Lower lobe of right lung (tissue), 2 donors: ENCODE measurements around the gene GNG14. TPM values are rescaled to one million over a fixed set of nuclear protein-coding genes. Genes with fewer than 3 reads are reported as not detected.
"Not testable (repeated sequence)": the region's sequence is repeated elsewhere in the genome, so short reads cannot be mapped to it uniquely, and the experiment has no call there.

Experiments used
- ATAC-seq, 2 donors: fragments of 200-7000 bp; cut with Tn5 transposase; one replicate each; pipeline ENCODE4 v1.9.1; 2020 to 2022; ENCODE audit warnings: mild to moderate bottlenecking in 2 of 2, moderate library complexity in 2 of 2
- DNase-seq: peaks from one replicate; pipeline ENCODE4 v3.0.0-alpha.2; 2020
- H3K27ac ChIP-seq: fragments of 200-600 bp; one replicate; pipeline ENCODE4 v1.8.0; 2022
- H3K27me3 ChIP-seq: fragments of 200-600 bp; one replicate; pipeline ENCODE4 v1.8.0; 2022; ENCODE audit warnings: low read depth
- H3K36me3 ChIP-seq: fragments of 200-600 bp; one replicate; pipeline ENCODE4 v1.8.0; 2022; ENCODE audit warnings: mild to moderate bottlenecking
- H3K4me1 ChIP-seq: fragments of 200-600 bp; one replicate; pipeline ENCODE4 v1.8.0; 2022
- H3K4me3 ChIP-seq: fragments of 200-600 bp; one replicate; pipeline ENCODE4 v1.8.0; 2022; ENCODE audit warnings: mild to moderate bottlenecking
- H3K9me3 ChIP-seq: fragments of 200-600 bp; one replicate; pipeline ENCODE4 v1.8.0; 2022
- CTCF ChIP-seq: fragments of 200-600 bp; IDR thresholded peaks from one replicate; pipeline ENCODE4 v1.8.0; 2022; ENCODE audit warnings: antibody characterized with exemption, mild to moderate bottlenecking
- intact Hi-C: fragments of 100-400 bp; cut with DNase I; formaldehyde crosslinking; loops from one replicate; pipeline ENCODE4 v1.11.0; 2022
- total RNA-seq: library from RNA; stranded (reverse); fragmentation: NEBNext Ultra II Directional; extraction: Animal tissue kit (Norgen Biotek cat#: 25700); gene quantifications from one replicate; pipeline ENCODE4 v1.2.1, GENCODE V29; 2021
- donor health status: DM: no; HTN: yes; CAD: no; lungs with severe emphysema.

Gene GNG14
- total RNA-seq, 1 donor from 2014 or later, result not detected

DNA sequence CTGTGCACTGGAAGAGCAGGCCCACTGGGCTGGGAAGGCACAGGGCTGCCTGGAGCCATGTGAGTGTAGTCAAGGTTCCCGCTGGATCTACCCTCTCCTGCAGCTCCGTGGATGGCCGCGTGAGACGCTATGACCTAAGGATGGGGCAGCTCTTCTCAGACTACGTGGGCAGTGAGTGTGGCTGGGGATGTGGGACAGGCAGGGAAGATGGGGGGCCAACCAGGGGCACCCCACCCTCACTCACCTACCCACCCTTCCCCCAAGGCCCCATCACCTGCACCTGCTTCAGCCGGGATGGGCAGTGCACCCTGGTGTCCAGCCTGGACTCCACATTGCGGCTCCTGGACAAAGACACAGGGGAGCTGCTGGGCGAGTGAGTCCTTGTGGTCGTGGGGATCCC lies 15.1 kb upstream of the GNG14 start:
- Histone ChIP-seq H3K4me1 (peaks cover 30% of the 10 kb centered on the region), H3K4me3 (no peak overlapping the region), H3K36me3 (peaks cover 61% of the 10 kb centered on the region), H3K9me3 (no peaks in the 10 kb centered on the region), H3K27me3 (no peaks in the 10 kb centered on the region), H3K27ac (no peak overlapping the region)
- no peak for TF ChIP-seq CTCF
- intact Hi-C loops, result no loop called here
- ATAC-seq (no peak), DNase-seq (no peak)

- Histone ChIP-seq H3K27ac (no peak overlapping the region), H3K4me1 (peaks cover 19% of the 10 kb centered on the region), H3K4me3 (no peak overlapping the region), H3K36me3 (peaks cover 80% of the 10 kb centered on the region), H3K9me3 (no peaks in the 10 kb centered on the region), H3K27me3 (no peaks in the 10 kb centered on the region)
- ATAC-seq (no peak), DNase-seq (no peak)
- intact Hi-C loops, result no loop called here
- no peak for TF ChIP-seq CTCF
Measured at GRCh38 chr19:12675399-12675798, 12.4 kb upstream of the GNG14 start.

- intact Hi-C loops, result no loop called here
- H3K27me3 ChIP-seq, result no peaks in the 10 kb centered on the region
- no peak overlapping the region for H3K4me3 ChIP-seq
- peaks cover 19% of the 10 kb centered on the region for H3K4me1 ChIP-seq
- H3K36me3 ChIP-seq, result peaks cover 80% of the 10 kb centered on the region
- H3K27ac ChIP-seq, result no peak overlapping the region
- H3K9me3 ChIP-seq, result no peaks in the 10 kb centered on the region
- ATAC-seq, result no peak
- DNase-seq, result no peak
- TF ChIP-seq CTCF, result no peak
Measured at GRCh38 chr19:12675940-12676339, 11.9 kb upstream of the GNG14 start.

- Histone ChIP-seq H3K27ac (no peak overlapping the region), H3K36me3 (peaks cover 80% of the 10 kb centered on the region)
Measured at GRCh38 chr19:12676384-12676792, 11.4 kb upstream of the GNG14 start.

GRCh38 chr19:12676928-12677327 lies 10.9 kb upstream of the GNG14 start:
- peaks cover 20% of the 10 kb centered on the region for H3K4me1 ChIP-seq
- intact Hi-C loops, result no loop called here
- peaks cover 80% of the 10 kb centered on the region for H3K36me3 ChIP-seq
- H3K27ac ChIP-seq, result no peak overlapping the region
- ATAC-seq (no peak), DNase-seq (no peak)
- no peak for TF ChIP-seq CTCF
- no peaks in the 10 kb centered on the region for H3K9me3 ChIP-seq
- H3K4me3 ChIP-seq, result no peak overlapping the region
- H3K27me3 ChIP-seq, result no peaks in the 10 kb centered on the region

More at GRCh38 chr19:12676384-12676792, 11.4 kb upstream of the GNG14 start:
- H3K4me3 ChIP-seq, result no peak overlapping the region
- peak; percentile 87 for DNase-seq
- no peaks in the 10 kb centered on the region for H3K9me3 ChIP-seq
- ATAC-seq, result peak; percentile 60 to 71
- intact Hi-C loops, result no loop called here
- peak; percentile 86 for TF ChIP-seq CTCF
- H3K4me1 ChIP-seq, result peaks cover 20% of the 10 kb centered on the region
- H3K27me3 ChIP-seq, result no peaks in the 10 kb centered on the region

DNA sequence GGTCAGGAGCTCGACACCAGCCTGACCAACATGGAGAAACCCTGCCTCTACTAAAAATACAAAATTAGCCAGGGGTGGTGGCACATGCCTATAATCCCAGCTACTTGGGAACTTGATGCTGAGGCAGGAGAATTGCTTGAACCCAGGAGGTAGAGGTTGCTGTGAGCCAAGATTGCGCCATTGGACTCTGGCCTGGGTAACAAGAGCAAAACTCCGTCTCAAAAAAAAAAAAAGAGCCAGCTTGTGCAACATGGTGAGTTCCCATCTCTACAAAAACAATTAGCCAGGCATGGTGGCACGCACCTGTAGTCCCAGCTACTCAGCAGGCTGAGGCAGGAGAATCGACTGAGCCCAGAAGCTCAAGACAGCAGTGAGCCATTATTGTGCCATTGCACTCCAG lies 9.8 kb upstream of the GNG14 start:
- Histone ChIP-seq H3K36me3 (peaks cover 71% of the 10 kb centered on the region), H3K4me1 (peaks cover 20% of the 10 kb centered on the region)
- intact Hi-C loops, H3K27me3 ChIP-seq, H3K4me3 ChIP-seq, ATAC-seq, DNase-seq, H3K9me3 ChIP-seq, H3K27ac ChIP-seq: not testable (repeated sequence)
